Forelimb muscle (tissue), 1 donor: Measurements from ENCODE around the gene COL18A1. TPM values are rescaled to one million over a fixed set of nuclear protein-coding genes. Genes with fewer than 3 reads are reported as not detected.
A peak's percentile ranks its signal among the peaks of the same experiment; 100 is the strongest.
"Not testable (repeated sequence)": the region's sequence is repeated elsewhere in the genome, so short reads cannot be mapped to it uniquely, and the experiment has no call there.

Experiments
- DNase-seq: peaks from one replicate; pipeline ENCODE4 v3.0.0-alpha.2; 2013; ENCODE audit warnings: low read depth
- polyA plus RNA-seq: library from polyadenylated mRNA; unstranded; fragments of 120-200 nt; gene quantifications from one replicate; pipeline ENCODE4 v1.2.1, GENCODE V29; 2013; ENCODE audit not compliant: insufficient read length

The COL18A1 gene
- polyA plus RNA-seq, 1 donor, result 73.4 TPM

DNA sequence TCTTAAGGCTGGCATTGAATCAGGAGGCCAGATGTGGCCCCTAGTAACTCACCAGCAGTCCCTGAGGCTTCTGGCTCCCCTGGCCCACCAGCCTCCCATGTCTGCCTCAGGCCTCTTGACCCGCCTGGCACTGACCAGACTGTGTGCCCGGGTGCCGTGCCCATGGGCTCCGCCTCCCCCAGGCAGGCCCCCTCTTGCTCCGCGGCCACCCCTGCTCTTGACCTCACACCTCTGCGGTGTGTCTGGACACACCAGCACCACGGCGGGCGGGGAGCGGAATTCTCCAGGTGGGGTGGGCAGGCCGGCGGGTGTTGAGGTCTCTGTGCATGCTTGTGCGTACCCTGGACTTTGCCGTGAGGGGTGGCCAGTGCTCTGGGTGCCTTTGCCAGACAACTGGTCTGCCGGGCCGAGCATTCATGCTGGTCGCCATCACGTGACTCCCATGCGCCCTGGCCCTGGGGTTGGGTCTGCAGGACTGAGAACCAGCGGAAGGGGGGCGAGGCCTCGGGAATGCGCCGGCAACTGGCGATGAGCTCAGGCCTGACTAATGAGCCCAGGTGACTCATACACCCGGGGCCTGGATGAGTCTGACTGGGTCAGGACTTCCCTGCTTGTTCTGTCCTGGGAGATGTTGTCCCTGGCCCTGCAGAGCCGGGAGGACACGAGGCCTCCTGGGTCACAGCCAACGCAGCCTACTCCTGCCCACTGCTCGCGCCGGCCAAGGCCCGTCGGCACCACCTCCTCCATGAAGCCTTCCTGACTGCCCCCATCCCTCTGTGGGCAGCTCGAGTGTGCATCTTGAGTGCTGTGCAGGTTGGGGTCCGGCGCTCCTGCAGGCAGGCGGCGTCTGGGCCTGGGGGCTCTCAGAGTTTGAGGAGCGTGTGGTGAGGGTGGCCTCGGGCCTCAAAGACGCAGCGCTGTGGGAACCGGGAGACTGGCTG, 22.6 kb downstream of the COL18A1 start:
- DNase-seq, result no peak

DNA sequence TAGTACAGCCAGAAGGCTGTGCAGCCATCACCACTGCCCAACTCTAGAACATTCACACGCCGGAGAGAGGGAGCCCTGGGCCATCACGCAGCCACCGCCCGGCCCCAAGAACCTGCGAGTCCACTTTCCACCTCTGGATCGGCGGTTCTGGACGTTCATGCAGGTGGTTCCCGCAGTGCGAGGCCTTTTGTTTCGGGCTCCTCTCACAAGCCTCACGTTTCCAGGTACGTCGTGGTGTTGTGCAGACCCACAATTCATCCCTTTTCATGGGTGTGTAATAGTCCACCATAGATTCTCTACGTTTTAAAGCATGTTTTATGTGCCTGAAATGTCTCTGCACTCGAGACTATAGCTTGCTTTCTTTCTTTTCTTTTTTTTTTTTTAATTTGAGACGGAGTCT, 23.6 kb downstream of the COL18A1 start:
- no peak for DNase-seq

DNA sequence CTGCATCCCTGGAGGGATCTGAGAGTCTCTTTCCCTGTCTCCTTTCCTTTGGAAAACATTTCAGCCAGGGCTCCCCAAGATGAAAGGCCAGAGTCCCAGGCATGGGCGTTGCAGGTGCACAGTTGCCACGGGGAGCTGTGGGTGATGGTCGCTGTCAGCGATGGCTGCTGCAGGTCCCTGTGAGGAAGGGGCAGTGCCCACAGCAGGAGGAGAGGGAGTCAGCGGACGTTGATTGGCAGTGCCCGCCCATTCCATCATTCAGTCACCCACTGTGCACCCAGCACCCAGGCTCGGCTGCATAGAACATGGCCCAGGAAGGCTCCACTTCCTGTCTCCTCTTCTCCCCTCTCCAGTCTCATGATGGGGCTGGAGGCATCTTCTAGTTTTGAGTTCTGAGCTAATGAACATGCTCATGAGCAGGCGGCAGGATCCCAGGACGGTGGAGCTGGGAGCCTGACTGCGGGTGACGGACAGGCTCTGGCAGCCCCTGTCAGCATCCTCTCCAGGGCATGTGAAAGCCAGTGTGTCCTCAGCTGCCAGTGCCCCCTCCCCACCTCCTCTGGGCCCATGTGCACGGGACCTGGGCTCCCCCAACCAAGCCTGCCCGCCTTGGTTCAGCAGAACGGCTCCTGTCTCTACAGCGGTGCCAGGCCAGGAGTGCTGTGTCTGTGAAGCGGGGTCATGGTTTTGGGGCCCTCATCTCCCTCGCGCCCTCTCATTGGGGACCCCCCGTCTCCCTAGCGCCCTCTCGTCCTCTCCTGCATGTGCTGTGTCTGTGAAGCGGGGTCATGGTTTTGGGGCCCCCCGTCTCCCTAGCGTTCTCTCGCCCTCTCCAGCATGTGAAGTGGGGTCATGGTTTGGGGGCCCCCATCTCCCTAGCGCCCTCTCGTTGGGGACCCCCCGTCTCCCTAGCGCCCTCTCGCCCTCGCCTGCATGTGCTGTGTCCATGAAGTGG, 24.5 kb downstream of the COL18A1 start:
- no peak for DNase-seq

GRCh38 chr21:45430521-45431501, 25.8 kb downstream of the COL18A1 start:
- DNase-seq, result no peak

DNA sequence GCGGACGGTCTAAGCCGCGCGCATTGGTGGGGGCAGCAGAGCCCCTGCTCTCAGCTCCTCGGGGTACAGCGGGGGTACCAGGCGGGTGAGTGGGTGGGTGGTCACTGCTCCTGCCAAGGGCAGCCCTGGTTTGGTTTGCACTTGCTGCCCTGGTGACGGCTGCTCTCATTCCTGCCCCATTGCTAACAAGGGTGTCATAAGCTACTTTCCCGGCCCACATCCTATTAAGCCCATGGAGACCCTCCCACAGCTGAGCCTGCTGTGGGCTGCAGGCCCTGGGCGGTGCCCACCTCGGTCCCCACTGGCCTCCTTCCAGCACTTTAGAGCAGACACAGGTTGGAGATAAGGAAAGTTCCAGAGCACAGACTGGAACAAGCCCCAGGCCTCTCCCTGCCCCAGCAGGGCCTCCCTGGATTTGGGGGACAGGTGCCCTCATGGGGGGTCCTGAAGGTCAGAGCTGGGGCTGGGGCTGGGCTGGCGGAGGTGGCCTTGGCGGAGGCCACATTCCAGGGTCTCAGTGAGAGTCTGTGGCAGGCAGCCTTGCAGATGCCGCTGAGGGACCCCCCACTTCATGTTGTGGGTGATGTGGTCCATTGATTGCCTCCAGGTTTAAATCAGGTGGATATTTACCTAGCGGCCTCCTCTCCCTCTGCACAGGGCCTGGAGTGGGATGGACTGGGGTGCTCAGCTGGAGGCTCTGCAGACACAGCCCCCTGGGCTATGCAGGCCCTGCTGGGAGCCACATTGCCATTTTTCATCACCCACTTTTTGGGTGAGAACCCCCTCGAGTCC, 27.0 kb downstream of the COL18A1 start:
- no peak for DNase-seq

DNA sequence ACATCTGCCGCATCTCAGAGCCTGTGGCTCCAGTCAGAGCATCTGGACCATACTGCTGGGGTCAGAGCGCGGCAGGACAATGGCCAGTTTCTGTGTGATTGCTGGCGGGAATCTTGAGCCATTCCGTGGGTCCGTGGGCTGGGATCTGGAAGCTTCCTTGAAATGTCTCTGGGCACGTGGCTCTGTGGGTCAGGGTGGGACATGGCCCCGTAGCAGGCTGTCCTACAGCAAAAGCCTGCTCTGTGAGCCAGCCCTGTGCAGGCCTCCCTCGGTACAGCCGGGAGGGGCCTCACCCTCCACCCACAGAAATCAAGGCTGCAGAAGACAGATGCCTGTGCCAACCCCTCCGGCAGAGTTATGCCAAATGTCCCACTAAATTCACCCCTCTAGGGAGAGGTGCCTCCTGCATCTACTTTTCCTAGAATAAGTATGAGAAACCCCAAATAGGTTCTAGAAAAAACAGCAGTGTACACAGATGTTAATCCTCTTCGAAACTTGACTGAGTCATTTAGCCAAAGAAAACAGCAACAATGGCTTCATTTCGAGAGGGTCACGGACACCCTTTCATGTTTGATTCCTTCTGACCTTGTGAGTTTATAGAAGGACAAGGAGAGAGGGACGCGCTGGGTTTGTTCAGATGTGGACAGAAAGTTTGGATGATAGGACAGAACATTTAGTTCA, 27.8 kb downstream of the COL18A1 start:
- DNase-seq, result no peak

DNA sequence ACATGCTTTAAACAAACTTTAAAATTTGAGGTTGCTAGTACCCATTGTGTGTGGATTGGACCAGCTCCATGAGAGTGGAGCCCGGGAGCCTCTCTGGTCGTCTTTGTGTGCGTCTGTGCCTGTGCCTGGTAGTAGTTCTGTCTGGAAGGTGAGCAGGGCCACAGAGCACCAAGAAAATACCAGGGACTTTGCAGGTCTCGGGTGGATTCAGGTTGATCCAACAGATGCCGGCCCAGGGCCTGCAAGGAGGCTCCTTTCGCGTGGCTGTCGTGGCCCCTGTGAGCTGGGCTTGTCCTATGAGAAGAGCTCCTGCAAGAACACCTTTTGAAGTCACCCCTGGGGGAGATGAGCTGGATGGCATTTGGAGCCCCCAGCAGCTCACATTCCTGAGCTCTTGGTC, 28.3 kb downstream of the COL18A1 start:
- no peak for DNase-seq

- no peak for DNase-seq
Measured at GRCh38 chr21:45433911-45434644, 29.1 kb downstream of the COL18A1 start.

GRCh38 chr21:45434645-45435217, 29.8 kb downstream of the COL18A1 start:
- no peak for DNase-seq

DNA sequence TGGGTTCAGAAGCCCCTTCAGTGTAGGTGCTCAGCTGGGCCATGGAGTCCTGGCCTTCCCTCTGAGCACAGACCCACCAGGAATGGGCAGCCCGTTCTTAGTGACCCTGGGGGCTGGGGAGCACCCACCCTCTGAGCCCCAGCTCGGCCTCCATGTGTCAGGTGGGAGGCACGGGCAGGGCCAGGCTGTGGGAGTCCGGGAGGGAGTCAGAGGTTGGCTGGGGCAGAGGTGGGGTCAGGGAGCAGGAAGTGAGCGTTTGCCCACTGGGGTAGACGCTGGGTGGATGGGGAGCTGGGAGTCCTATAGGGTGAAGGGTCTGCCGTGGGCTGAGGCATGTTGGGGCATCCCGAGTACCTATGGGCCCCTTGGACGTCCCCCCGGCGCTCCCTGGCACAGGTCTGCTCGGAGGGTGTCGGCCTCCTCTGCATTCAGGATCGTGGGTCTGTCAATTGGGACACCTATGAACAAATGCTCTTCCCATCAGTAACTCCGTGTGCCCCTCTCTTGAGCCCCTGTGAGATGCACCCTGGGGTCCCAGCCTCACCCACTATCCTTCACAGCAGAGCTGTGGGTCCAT, 30.5 kb downstream of the COL18A1 start:
- no peak for DNase-seq

DNA sequence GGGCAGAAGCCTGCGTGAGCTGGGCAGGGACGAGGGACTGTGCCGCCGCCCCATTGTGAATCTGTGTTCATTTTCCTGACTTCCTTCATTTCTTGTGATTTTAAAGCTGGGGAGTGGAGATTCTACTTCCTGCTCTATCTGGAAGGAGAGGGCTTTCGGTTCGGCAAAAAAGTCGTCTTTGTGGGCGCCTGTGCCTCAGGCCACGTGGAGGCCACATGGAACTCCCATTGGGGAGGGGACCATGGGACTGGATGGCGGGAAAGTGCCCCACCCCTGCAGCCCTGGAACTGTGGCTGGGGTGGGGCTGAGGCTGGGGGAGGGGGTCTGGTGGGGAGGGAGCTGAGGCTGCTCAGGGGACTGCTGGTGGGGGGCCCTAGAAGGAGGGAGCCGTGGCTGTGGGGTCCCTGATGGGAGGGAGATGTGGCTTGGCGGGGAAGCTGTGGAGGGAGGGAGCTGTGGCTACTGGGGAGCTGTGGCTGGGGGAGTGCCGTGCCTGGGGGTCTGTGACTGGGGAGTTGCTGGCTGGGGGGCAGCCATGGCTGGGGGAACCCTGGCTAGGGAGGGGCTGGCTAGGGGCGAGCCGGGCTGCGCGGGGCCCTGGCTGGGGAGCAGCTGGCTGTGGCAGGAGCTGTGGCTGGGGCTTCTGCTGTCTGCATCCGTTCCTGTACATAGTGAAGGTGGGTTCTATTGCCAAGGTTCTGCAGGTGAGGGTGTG, 31.5 kb downstream of the COL18A1 start:
- no peak for DNase-seq

DNA sequence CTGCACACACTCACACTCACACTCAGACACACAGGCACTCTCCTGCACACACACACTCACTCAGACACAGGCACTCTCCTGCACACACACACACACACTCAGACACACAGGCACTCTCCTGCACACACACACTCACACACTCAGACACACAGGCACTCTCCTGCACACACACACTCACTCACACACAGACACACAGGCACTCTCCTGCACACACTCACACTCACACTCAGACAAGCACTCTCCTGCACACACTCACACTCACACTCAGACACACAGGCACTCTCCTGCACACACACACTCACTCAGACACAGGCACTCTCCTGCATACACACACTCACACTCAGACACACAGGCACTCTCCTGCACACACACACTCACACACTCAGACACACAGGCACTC, 32.9 kb downstream of the COL18A1 start:
- not testable (repeated sequence) for DNase-seq

GRCh38 chr21:45438391-45439145, 33.6 kb downstream of the COL18A1 start:
- no peak for DNase-seq

GRCh38 chr21:45439161-45439872, 34.4 kb downstream of the COL18A1 start:
- DNase-seq, result peak; percentile 68

- no peak for DNase-seq
Measured at GRCh38 chr21:45439901-45440461, 35.0 kb downstream of the COL18A1 start.
